ENCODE results near the gene LIMCH1. TPM values are rescaled to one million over a fixed set of nuclear protein-coding genes. Genes with fewer than 3 reads are reported as not detected.

Gene LIMCH1
- total RNA-seq, 1 experiment from 2014 or later: 10.4 TPM

- no peaks in the 10 kb centered on the region for H3K9me2 ChIP-seq (ENCODE audit: insufficient read depth)
- no peak overlapping the region for H3K27ac ChIP-seq (ENCODE audit: low read depth, low read length)
- RAD21 ChIA-PET (ENCODE audit: low non-redundant PET in 1 of 2, low total read pairs in 2 of 2, uncharacterized antibody in 2 of 2, unreplicated experiment in 2 of 2): no interaction called here
- no peaks in the 10 kb centered on the region for H3K9me3 ChIP-seq (ENCODE audit: control insufficient read depth in 1 of 2, insufficient read depth in 1 of 2, low read depth in 1 of 2, low read length in 2 of 2)
- H3K79me2 ChIP-seq (ENCODE audit: insufficient read depth, low read length): no peaks in the 10 kb centered on the region
- H3K36me3 ChIP-seq (ENCODE audit: control insufficient read depth in 1 of 2, insufficient read depth in 2 of 2, low read length in 2 of 2): no peaks in the 10 kb centered on the region
- no peak overlapping the region for H3K9ac ChIP-seq (ENCODE audit: low read length)
- H3K27me3 ChIP-seq (ENCODE audit: insufficient read depth, low read length): no peaks in the 10 kb centered on the region
- no peak overlapping the region for H3K4me3 ChIP-seq (replicated peaks in 1 of 2; ENCODE audit: low read depth in 1 of 2, low read length in 2 of 2)
- peaks cover 11% of the 10 kb centered on the region in 2 experiments; a peak in 2 of 4 replicates for H3K4me1 ChIP-seq (ENCODE audit: control insufficient read depth in 1 of 2, insufficient read depth in 2 of 2, low read length in 2 of 2)
- H4K20me1 ChIP-seq (ENCODE audit: insufficient read depth): no peaks in the 10 kb centered on the region
- BruUV-seq (replicated peaks): no TSS peak
- ATAC-seq (peak; percentile 32; the same call in 1 of the 2 replicates), DNase-seq (ENCODE audit: low read depth, low spot score) (no peak)
- TF ChIP-seq TCF7L2 (IDR thresholded peaks at IDR 0.05; ENCODE audit: borderline replicate concordance, extremely low read depth, insufficient read depth, insufficient read length): no peak
- no peak for TF ChIP-seq EZH2 (IDR thresholded peaks at IDR 0.05)
- POLR2A ChIA-PET: no interaction called here
- CTCF ChIA-PET: no interaction called here
- no peak overlapping the region for H2AFZ ChIP-seq (ENCODE audit: low read depth, low read length, poor library complexity, severe bottlenecking)
- intact Hi-C loops (cut with micrococcal nuclease): no loop called here
- peak overlapping the region; percentile 2 for H3K4me2 ChIP-seq (ENCODE audit: low read length)
These were observed 74.2 kb downstream of the LIMCH1 start for GRCh38 chr4:41611881-41612871.

DNA sequence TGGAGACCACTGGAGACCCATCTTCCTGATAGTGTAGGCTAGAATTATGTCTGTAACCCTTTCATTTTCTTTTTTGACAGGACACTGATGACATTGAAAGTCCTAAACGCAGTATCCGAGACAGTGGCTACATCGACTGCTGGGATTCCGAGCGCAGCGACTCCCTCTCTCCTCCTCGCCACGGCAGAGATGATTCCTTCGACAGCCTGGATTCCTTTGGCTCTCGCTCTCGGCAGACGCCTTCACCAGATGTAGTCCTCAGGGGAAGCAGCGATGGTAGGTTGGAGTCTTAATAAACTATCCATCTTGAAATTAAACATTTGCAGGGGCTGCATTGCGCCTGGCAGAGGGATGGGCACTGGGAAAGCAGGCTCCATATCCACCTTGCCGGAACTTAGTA is 75.4 kb downstream of the LIMCH1 start:
- intact Hi-C loops (cut with micrococcal nuclease): no loop called here
- peaks cover 11% of the 10 kb centered on the region in 2 experiments; a peak in 2 of 4 replicates for H3K4me1 ChIP-seq (ENCODE audit: control insufficient read depth in 1 of 2, insufficient read depth in 2 of 2, low read length in 2 of 2)
- RAD21 ChIA-PET (ENCODE audit: low non-redundant PET in 1 of 2, low total read pairs in 2 of 2, uncharacterized antibody in 2 of 2, unreplicated experiment in 2 of 2): no interaction called here
- CTCF ChIA-PET: no interaction called here
- ATAC-seq (no peak), DNase-seq (ENCODE audit: low read depth, low spot score) (no peak)
- H3K9me2 ChIP-seq (ENCODE audit: insufficient read depth): no peaks in the 10 kb centered on the region
- no peaks in the 10 kb centered on the region for H4K20me1 ChIP-seq (ENCODE audit: insufficient read depth)
- no peak overlapping the region for H3K27ac ChIP-seq (ENCODE audit: low read depth, low read length)
- no peak overlapping the region for H2AFZ ChIP-seq (ENCODE audit: low read depth, low read length, poor library complexity, severe bottlenecking)
- H3K36me3 ChIP-seq (ENCODE audit: control insufficient read depth in 1 of 2, insufficient read depth in 2 of 2, low read length in 2 of 2): no peaks in the 10 kb centered on the region
- H3K9ac ChIP-seq (ENCODE audit: low read length): no peak overlapping the region
- TF ChIP-seq TCF7L2 (IDR thresholded peaks at IDR 0.05; ENCODE audit: borderline replicate concordance, extremely low read depth, insufficient read depth, insufficient read length) (no peak), ATF3 (IDR thresholded peaks at IDR 0.05) (no peak), CEBPB (IDR thresholded peaks at IDR 0.05; ENCODE audit: low read depth) (no peak), SIN3A (IDR thresholded peaks at IDR 0.05; ENCODE audit: low read depth) (no peak), REST (IDR thresholded peaks at IDR 0.05; ENCODE audit: low read depth) (no peak), ZBTB33 (IDR thresholded peaks at IDR 0.05; ENCODE audit: extremely low read depth, insufficient replicate concordance, low read length) (no peak), YY1 (IDR thresholded peaks at IDR 0.05; ENCODE audit: extremely low read depth, insufficient replicate concordance, low read depth, low read length) (no peak)
- TF ChIP-seq, protein P1, sequence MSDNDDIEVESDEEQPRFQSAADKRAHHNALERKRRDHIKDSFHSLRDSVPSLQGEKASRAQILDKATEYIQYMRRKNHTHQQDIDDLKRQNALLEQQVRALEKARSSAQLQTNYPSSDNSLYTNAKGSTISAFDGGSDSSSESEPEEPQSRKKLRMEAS (IDR thresholded peaks at IDR 0.05): no peak
- H3K4me2 ChIP-seq (ENCODE audit: low read length): no peak overlapping the region
- no peaks in the 10 kb centered on the region for H3K79me2 ChIP-seq (ENCODE audit: insufficient read depth, low read length)
- POLR2A ChIA-PET: no interaction called here
- H3K27me3 ChIP-seq (ENCODE audit: insufficient read depth, low read length): no peaks in the 10 kb centered on the region
- no peaks in the 10 kb centered on the region for H3K9me3 ChIP-seq (ENCODE audit: control insufficient read depth in 1 of 2, insufficient read depth in 1 of 2, low read depth in 1 of 2, low read length in 2 of 2)
- no TSS peak for BruUV-seq (replicated peaks)
- no peak overlapping the region for H3K4me3 ChIP-seq (replicated peaks in 1 of 2; ENCODE audit: low read depth in 1 of 2, low read length in 2 of 2)
